HG03442 (cell line): Measurements from ENCODE around the gene VIL1.

Source experiments
- ATAC-seq: cut with Tn5 transposase; IDR thresholded peaks from one replicate; pipeline ENCODE4 v1.9.1; 2021; ENCODE audit warnings: mild to moderate bottlenecking, moderate library complexity; ENCODE audit not compliant: unreplicated experiment

The VIL1 gene

DNA sequence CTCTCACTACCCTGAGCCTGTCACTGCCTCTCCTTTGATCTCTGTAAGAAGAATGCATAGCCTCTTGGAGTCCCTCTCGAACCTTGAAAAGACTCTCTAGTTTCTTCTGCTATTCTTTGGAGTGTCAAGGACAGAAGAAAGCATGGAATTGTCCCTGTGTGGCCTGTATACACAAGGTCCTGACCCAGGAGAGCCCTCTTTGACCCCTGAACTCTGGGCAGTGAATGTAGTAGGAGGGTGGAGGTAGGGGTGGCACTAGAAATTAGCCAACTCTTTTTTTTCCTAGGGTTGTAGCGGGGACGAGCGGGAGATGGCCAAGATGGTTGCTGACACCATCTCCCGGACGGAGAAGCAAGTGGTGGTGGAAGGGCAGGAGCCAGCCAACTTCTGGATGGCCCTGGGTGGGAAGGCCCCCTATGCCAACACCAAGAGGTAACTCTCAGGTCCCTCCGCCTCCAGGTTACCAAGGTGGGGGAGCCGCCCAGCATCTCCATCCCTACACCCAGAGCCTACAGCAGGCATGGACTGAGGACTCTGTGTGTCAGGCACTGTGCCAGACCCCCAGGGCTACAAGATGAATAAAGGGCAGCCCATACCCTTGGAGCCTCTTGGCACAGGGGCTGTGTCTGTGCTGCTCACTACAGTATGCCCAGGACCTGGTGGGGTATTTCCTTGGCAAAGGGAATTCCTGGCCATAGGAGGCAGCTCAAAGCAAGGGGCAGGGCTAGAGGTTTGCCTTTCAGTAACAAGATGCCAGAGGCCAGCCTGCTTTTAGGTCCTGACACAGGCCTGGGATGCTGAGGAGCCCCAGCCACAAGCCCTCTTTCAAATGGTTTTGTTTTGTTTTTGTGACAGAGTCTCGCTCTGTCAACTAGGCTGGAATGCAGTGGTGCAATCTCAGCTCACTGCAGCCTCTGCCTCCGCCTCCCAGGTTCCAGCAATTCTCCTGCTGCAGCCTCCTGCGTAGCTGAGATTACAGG, 16.4 kb downstream of the VIL1 start:
- ATAC-seq, result no peak

DNA sequence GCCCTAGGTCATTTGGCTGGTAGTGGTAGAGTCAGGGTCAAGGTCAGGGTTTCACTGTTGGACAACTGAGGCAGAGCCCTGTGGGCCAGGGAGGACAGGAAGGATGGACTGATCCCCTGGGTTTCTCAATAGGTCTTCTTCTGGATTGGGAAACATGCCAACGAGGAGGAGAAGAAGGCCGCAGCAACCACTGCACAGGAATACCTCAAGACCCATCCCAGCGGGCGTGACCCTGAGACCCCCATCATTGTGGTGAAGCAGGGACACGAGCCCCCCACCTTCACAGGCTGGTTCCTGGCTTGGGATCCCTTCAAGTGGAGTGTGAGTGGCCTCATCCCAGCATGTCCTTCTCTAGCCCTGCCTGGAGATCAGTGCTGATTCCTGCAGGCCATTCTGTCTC, 18.1 kb downstream of the VIL1 start:
- no peak for ATAC-seq

DNA sequence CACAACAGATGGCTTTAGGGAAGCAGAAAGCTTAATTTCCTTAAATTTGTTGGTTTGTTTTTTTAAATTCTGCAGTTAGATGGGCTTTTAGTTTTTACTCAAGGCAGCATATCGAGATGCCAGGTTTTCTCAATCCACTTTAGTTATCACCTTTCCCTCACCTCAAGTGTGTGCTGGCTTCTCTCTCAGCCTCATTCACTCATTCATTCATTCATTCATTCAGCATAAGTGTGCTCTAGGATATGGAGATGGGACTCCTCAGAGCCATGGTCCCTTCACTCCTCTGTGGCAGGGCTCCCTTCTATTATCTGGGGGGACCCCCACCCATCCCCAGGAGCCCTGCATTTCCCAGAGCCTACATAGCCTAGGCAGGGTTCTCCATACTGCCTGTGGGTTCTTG, 19.0 kb downstream of the VIL1 start:
- no peak for ATAC-seq

DNA sequence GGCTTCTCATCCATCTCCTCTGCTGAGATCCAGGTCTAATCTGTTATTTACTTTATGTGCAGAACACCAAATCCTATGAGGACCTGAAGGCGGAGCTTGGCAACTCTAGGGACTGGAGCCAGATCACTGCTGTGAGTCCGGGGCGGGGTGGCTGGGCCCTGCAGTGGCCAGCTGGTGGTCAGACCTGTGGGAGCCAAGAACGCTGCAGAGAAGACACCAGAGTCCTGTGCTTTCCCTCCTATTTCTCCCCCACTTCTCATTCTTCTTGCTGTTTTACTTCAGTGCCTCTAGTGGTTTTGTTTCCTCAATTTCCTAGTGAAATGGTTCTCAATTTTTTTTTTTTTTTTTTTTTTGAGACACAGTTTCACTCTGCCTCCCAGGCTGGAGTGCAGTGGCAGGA, 19.7 kb downstream of the VIL1 start:
- no peak for ATAC-seq

DNA sequence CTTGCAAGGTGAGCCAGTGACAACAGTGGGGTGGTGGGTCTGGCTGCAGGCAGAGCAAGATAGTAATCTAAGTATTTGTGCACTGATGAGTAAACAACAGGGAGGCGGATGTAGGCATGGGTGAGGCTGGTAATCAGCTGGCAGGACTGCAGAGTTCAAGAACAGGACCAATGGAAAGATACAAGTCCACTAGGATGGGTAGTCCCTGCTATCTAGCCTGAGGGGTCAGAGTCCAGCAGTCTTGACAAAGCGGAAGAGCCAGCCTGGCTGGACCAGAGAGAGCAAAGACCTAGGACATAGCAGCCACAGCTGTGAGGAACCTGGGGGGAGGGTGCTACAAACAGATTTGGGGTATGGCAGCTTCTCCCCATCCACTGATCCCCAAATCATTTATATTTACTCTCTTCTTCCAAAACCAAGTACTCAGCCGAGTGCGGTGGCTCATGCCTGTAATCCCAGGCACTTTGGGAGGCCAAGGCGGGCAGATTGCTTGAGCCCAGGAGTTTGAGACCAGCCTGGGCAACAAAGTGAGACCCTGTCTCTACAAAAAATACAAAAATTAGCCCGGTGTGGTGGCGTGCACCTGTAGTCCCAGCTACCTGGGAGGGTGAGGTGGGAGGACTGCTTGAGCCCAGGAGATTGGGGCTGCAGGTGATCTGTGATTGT, 25.9 kb downstream of the VIL1 start:
- ATAC-seq, result no peak

DNA sequence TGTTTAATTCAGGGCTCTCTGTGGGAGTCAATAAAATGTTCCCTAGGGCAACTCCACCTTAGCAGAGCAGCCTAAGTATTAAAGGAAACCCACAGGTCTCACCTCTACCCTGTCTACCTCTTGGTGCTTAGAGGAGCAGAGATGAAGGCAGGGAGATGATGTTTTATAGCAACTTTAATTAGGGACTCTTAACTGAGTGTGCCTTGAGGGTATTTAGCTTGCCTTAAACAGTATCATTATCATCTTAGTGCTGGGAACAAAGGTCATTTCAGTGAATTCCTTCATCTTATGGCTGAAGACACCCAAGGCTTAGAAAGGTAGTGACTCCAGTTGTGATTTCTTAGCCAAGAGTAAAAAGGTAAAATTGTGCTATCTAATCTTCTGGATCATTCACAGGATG, 26.7 kb downstream of the VIL1 start:
- no peak for ATAC-seq

DNA sequence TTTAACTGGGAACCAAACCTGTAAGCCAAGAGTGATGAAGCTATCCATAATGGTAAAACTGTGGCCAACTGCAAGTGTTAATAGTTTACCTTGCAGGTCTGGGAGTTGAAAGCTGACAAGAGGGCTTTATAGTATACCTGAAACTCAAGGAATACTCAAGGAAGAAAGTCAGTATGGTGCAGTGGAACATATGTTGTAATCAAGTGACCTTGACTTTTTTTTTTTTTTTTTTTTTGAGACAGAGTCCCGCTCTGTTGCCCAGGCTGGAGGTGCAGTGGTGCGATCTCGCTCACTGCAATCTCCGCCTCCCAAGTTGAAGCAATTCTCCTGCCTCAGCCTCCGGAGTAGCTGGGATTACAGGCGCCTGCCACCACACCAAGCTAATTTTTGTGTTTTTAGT, 27.6 kb downstream of the VIL1 start:
- ATAC-seq, result no peak

DNA sequence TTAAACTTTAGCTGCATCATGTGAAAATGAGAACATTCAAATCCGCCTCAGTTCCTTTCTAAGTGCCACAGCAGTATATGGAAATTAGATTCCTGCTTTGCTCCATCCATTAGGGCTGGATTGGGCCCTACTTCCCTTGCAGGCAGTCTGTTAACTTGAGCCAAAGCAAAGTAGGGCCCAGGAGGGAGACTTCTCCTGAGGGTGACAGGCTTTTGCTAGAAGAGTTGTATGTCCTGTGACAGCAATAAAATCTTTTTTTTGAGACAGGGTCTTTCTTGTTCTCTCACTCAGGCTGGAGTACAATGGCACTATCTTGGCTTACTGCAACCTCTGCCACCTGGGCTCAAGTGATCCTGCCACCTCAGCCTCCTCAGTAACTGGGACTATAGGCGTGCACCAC, 28.1 kb downstream of the VIL1 start:
- ATAC-seq, result no peak

DNA sequence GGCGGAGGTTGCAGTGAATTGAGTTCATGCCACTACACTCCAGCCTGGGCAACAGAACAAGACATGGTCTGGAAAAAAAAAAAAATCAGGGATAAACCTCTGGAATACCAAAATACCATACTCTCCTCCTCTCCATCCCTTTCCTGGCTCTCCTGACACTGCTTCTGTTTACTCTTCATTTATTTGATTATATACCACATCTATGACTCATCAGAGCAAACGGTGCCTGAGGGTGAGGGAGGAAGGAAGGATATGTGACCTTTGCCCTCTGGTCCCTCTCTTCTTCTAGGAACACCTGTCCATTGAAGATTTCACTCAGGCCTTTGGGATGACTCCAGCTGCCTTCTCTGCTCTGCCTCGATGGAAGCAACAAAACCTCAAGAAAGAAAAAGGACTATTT, 30.0 kb downstream of the VIL1 start:
- no peak for ATAC-seq

DNA sequence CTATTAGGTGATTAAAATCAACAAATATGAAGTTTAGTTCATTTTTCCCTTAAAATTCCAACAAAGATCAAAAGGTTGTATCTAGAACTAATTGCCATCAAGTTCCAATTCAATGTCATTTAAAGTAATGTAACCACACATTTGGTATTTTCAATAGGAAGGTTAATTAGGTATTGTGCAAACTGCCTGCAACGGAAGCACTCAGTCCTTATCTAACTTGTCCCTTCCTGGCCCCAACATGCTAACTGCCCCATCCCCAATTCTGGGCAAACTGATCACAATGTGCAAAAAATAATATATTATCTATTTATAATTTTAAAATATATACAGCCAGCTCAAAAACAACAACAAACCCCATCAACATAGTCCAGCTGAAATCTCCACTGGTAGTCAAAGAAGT, 33.2 kb downstream of the VIL1 start:
- ATAC-seq, result no peak

DNA sequence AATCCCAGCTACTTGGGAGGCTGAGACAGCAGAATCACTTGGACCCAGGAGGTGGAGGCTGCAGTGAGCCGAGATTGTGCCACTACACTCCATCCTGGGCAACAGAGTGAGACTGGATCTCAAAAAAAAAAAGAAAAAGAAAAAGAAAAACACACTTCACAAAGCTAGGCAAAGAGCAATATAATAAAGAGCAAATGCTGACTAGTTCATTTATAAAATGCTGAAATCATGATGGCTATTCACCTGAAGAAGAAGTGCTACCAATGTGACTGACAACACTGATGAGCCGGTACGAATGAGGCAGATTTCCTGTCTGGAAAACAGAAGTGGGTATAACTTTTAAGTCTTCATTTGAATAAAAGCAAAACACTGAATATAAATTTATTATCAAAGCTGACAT, 37.9 kb downstream of the VIL1 start:
- ATAC-seq, result no peak

DNA sequence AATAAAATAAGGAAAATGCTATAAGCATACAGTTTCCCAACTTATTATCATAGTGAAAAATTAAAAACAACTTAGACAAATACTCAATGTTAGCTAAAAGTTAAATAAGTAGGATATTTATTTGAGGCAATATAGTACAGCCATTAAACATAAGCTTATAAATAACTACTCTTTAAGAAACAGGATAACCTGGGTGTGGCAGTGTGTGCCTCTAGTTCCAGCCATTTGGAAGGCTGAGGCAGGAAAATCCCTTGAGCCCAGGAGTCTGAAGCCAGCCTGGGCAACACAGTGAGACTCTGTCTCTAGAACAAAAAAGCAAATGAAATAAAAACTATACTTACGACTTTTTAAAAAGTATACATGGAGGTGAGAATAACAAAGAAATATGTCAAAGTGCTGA, 39.7 kb downstream of the VIL1 start:
- no peak for ATAC-seq

DNA sequence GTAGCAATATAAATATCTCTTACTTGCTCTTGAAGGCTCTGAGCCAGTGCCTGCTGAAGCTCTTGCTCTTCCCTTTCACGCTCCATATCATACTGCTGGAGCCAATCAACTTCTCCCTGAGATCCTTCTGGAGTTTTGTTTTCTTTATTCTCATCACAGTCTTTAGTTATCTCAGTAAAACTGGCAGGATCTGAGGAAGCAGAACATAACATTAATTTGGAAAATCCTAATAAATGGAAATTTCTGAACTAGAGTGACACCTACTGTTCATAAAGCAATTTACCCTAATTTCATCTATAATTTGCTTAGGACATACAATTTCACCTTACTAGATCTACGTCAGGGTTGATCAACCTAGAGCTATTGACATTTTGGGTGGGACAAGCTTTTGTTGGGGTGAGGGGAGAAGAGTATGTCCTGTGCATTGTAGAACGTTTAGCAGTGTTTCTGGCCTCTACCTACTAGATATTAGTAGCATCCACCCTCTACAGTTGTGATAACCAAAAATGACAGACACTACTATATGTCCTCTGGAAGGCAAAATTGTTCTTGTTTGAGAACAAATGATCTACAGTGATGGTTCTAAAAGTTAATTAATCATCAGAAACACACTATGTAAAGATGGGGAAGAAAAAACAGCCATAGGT, 47.2 kb downstream of the VIL1 start:
- ATAC-seq, result no peak

DNA sequence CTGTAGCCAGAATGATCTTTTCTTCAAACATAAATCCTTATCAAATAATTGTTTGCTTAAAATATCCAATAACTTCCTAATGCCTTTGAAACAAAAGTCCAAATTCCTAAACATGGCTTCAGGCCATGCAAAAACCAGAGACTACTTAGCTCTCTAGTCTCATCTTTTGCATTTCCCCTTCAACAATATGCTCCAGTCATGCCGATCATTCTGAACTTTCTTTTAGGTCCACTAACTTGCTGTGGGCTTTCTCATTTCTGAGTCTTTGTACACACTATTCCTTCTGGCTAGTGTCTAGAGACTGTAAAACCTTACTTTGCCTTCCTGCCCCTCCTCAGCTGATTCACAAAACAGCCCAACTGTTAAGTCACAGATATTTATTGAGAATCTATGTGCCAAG, 51.5 kb downstream of the VIL1 start:
- no peak for ATAC-seq

DNA sequence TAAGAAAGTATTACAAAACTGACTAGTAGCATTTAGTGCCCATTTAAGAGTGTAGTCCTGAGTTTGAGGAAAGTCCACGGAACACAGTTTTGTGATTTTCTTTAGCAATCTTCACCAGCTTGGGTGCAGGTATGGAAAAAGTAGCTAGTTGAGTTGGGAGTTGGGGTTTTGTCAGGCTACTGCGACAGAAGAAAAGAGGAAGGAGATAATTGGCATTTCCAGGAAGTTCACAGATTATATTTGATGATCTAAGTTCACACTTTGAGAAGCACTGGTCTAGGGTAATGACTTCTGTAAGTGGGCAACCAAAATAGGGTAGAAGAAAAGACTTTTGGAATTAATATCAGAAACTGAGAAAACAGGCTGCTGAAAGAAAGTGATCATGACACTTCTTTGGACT, 52.1 kb downstream of the VIL1 start:
- ATAC-seq, result no peak

DNA sequence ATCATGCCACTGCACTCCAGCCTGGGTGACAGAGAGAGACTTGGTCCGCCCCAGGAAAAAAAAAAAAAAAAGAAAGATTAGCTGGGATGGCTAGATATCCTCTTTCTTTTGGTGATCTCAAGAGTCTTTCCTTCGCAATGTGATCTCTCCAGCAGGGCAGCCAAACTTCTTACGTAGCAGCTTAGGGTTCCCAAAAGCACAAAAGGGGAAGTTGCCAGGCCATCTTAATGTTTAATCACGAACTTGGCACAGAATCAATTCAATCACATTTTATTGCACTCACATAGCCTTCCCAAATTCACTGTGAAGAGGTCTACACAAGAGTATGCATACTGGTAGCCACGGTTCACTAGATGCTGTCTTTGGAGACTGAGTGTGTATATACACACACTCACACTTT, 53.1 kb downstream of the VIL1 start:
- no peak for ATAC-seq

DNA sequence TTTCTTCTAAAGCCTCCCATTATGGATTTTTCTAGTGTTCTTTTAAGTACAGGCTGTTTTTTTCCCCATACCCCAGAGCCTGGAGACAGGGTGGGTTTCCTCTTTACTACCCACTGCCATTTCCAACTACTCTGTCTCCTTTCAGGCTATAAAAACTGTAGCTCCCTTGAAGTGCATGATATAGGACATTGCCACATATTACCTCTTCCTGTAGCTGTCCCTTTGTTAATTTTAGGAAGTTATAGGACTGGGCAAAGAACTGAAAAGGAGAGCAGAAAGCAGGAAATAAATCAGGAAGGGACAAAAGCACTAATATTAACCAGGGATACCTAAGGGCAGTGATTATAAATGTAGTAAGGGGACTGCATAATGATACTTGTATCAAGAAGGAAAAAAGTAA, 54.1 kb downstream of the VIL1 start:
- ATAC-seq, result no peak

DNA sequence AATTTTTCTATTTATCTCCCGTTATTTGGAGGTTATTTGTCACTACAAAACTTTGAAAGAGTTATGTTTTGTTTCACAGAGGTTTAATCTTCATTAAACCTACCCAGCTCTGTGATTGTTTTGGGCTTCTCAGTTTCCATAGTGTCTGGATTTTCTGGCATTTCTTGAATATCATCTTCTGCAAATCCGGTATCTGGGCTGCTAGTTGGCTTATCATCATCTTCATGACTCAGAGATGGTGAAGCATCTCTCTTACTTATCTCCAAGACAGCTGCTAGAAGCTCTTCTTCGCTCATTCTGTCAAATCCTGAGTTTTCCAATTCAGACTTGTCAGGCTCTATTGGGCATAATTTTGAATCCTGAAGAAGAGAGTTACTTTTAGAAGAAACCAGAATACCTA, 55.6 kb downstream of the VIL1 start:
- ATAC-seq, result no peak

DNA sequence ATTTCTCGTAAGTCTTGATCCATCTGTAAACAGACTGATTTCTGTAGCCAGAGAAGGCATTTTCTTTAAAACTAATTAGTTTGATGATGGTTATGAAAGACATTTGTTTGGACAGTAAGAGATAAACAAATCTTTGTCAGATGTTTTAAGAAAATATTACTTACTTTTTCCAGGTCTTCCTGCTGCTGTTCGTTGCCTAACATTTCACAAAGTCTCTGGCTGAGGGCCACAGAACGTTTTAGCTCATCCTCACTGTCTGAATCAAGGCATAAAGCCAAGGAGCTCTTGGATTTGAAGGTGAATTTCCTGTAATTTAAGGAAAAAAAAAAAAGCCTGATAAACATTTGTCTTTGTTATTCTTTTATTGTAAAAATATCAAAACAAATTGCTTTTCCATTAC, 57.8 kb downstream of the VIL1 start:
- ATAC-seq, result no peak

DNA sequence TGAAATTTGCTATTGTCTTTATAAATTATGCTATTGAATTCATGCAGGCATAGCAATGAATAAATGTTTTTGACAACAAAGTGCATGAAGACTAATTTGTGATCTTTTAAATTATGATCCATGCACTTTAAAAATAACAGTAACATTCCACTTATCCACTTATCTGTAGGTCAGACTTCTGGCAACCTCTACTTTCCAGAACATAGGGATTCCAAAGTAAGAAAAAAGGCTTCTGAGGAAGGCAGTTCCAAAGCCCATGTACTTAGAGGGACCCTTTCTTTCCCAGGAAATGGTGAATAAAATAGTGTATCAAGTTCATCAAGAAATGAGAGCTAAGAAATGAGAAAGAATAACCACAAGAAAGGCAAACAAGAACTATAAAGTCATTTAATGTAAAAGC, 58.3 kb downstream of the VIL1 start:
- no peak for ATAC-seq

DNA sequence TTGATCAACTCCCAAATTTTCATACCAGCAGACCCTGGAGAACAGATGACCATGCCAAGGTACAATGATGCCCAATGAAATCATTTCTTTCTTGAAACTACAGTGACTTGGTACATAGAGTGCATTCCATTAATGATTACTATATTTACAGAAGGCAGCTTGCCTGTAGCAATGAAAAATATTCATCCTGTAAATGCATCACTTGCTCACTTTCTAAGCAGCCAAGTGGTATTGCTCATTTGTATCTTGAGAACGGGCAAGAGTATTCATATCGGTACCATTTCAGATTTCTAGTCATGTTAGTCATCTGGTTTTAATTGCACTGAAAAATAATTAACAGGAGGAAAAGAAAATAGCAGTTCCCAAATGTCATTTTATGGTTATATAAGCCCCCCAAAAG, 59.6 kb downstream of the VIL1 start:
- ATAC-seq, result no peak

DNA sequence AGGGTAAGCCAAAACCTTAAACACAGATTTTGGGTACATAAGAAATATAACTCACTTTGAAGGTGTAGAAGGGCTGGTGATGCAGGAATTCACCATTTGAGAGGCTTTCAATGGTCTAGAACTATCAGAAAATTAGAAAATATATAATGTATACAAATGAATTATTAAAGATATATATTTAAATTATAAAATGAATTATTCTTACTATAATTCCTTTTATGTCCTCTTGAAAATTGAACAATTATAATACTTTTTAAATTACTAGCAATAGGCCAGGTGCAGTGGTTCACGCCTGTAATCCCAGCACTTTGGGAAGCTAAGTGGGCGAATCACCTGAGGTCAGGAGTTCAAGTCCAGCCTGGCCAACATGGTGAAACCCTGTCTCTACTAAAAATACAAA, 60.7 kb downstream of the VIL1 start:
- ATAC-seq, result no peak
